H1 (cell line): ENCODE measurements around the gene SLC39A13. TPM values are rescaled to one million over a fixed set of nuclear protein-coding genes. Genes with fewer than 3 reads are reported as not detected.

ENCODE experiments used
- CTCF ChIA-PET: fragments of 300-600 bp; sonication (Branson Sonifier 250); formaldehyde crosslinking; loops from one replicate; lab custom pipeline; 2021; ENCODE audit not compliant: partially characterized antibody; lab: Charles Lee
- POLR2A ChIA-PET: fragments of 300-600 bp; sonication (Branson Sonifier 250); formaldehyde crosslinking; loops from one replicate; lab custom pipeline; 2021; ENCODE audit warnings: inconsistent platforms; ENCODE audit not compliant: partially characterized antibody; lab: Charles Lee
- DNase-seq, 2 experiments: peaks; one replicate each; pipeline versions ENCODE4 v3.0.0 to v3.0.0-alpha.2; 2010 to 2022; ENCODE audit warnings: low spot score in 2 of 2, low read depth in 1 of 2, mixed read lengths in 1 of 2
- FAIRE-seq: peaks from 2 replicates; lab custom pipeline; 2011; peaks lifted over from hg19 to GRCh38; lab: Jason Lieb, UNC
- H2AFZ ChIP-seq: 2 replicates; pipeline ENCODE4 v1.8.1; 2012; ENCODE audit warnings: low read length, inconsistent platforms
- H2AK5ac ChIP-seq: 2 replicates; pipeline ENCODE4 v1.6.1; 2013; ENCODE audit warnings: low read depth, low read length
- H2BK120ac ChIP-seq: replicated peaks from 2 replicates; pipeline ENCODE3; 2013; ENCODE audit warnings: low read depth, low read length, inconsistent platforms
- H2BK12ac ChIP-seq: 2 replicates; pipeline ENCODE4 v1.6.1; 2013; ENCODE audit warnings: low read depth, low read length
- H2BK15ac ChIP-seq: 2 replicates; pipeline ENCODE4 v1.6.1; 2013; ENCODE audit warnings: low read length
- H2BK20ac ChIP-seq: 2 replicates; pipeline ENCODE4 v1.6.1; 2013; ENCODE audit warnings: low read length
- H2BK5ac ChIP-seq: 2 replicates; pipeline ENCODE4 v1.6.1; 2013; ENCODE audit warnings: low read depth, low read length
- H3K14ac ChIP-seq: 2 replicates; pipeline ENCODE4 v1.6.1; 2013; ENCODE audit warnings: inconsistent platforms; ENCODE audit not compliant: insufficient read length
- H3K18ac ChIP-seq: 2 replicates; pipeline ENCODE4 v1.6.1; 2013; ENCODE audit warnings: low read length; ENCODE audit errors: extremely low read depth
- H3K23ac ChIP-seq: 2 replicates; pipeline ENCODE4 v1.6.1; 2013; ENCODE audit warnings: inconsistent platforms; ENCODE audit not compliant: insufficient read length
- H3K23me2 ChIP-seq: 2 replicates; pipeline ENCODE4 v1.6.1; 2013; ENCODE audit warnings: low read depth, low read length
- H3K27ac ChIP-seq: 2 replicates; pipeline ENCODE4 v1.6.1; 2011; ENCODE audit warnings: low read depth, low read length, inconsistent platforms
- H3K27me3 ChIP-seq, 4 experiments: replicated peaks in 1 of 4; 1 replicate in 1 of 4; 2 replicates in 3 of 4; pipeline versions ENCODE4 v1.6.1 to v1.8.1; 2011 to 2013; ENCODE audit warnings: low read length in 3 of 4, mild to moderate bottlenecking in 3 of 4, inconsistent platforms in 2 of 4, mixed read lengths in 2 of 4, moderate library complexity in 1 of 4; ENCODE audit not compliant: control insufficient read depth in 3 of 4, insufficient read depth in 3 of 4; ENCODE audit errors: extremely low read depth in 1 of 4
- H3K36me3 ChIP-seq, 4 experiments: 2 replicates each; pipeline versions ENCODE4 v1.6.1 to v1.8.1; 2011 to 2013; ENCODE audit warnings: mild to moderate bottlenecking in 4 of 4, low read length in 3 of 4, moderate library complexity in 2 of 4, control low read depth in 1 of 4, inconsistent platforms in 1 of 4; ENCODE audit not compliant: insufficient read depth in 4 of 4, control insufficient read depth in 2 of 4
- H3K4ac ChIP-seq: replicated peaks from 2 replicates; pipeline ENCODE3; 2013; ENCODE audit warnings: low read length, low read depth, mixed read lengths, inconsistent platforms; ENCODE audit not compliant: insufficient read length
- H3K4me1 ChIP-seq, 4 experiments: replicated peaks in 1 of 4; 1 replicate in 1 of 4; 2 replicates in 3 of 4; pipeline versions ENCODE4 v1.6.1 to v1.8.1; 2011 to 2013; ENCODE audit warnings: low read length in 3 of 4, inconsistent platforms in 2 of 4, mixed read lengths in 1 of 4; ENCODE audit not compliant: insufficient read depth in 4 of 4, control insufficient read depth in 3 of 4
- H3K4me2 ChIP-seq, 2 experiments: 2 replicates each; pipeline versions ENCODE4 v1.6.1 to v1.8.1; 2011 to 2013; ENCODE audit warnings: low read depth in 2 of 2, low read length in 2 of 2, control low read depth in 1 of 2, inconsistent platforms in 1 of 2, mild to moderate bottlenecking in 1 of 2; ENCODE audit not compliant: insufficient read depth in 1 of 2
- H3K4me3 ChIP-seq, 4 experiments: fragments of 200-600, 300-600 bp in 1 of 4; sonication (generic), shearing (Covaris generic), sonication (Bioruptor Twin) in 1 of 4; 2 replicates each; pipeline versions ENCODE4 v1.5.1 to v1.8.1; 2011 to 2016; ENCODE audit warnings: low read length in 4 of 4, low read depth in 3 of 4, control low read depth in 2 of 4, inconsistent platforms in 2 of 4, mild to moderate bottlenecking in 2 of 4, mixed read lengths in 1 of 4, moderate library complexity in 1 of 4; ENCODE audit not compliant: insufficient read depth in 2 of 4; ENCODE audit errors: extremely low read depth in 1 of 4
- H3K56ac ChIP-seq: replicated peaks from 2 replicates; pipeline ENCODE3; 2013; ENCODE audit warnings: low read depth, mild to moderate bottlenecking, mixed read lengths, low read length, inconsistent platforms; ENCODE audit not compliant: insufficient read length
- H3K79me1 ChIP-seq: 2 replicates; pipeline ENCODE4 v1.6.1; 2013; ENCODE audit warnings: low read depth, low read length, control low read depth
- H3K79me2 ChIP-seq, 2 experiments: 2 replicates each; pipeline versions ENCODE4 v1.6.1 to v1.8.1; 2012 to 2013; ENCODE audit warnings: low read length in 2 of 2, mild to moderate bottlenecking in 2 of 2, inconsistent platforms in 1 of 2; ENCODE audit not compliant: insufficient read depth in 2 of 2, control insufficient read depth in 1 of 2
- H3K9ac ChIP-seq, 4 experiments: replicated peaks in 1 of 4; 1 replicate in 1 of 4; 2 replicates in 3 of 4; pipeline versions ENCODE4 v1.6.1 to v1.8.1; 2011 to 2013; ENCODE audit warnings: low read depth in 3 of 4, low read length in 3 of 4, control low read depth in 2 of 4, mild to moderate bottlenecking in 2 of 4, moderate library complexity in 2 of 4, inconsistent platforms in 1 of 4; ENCODE audit errors: extremely low read depth in 1 of 4
- H3K9me3 ChIP-seq, 2 experiments: 2 replicates each; pipeline versions ENCODE4 v1.6.1 to v1.8.1; 2012 to 2013; ENCODE audit warnings: mild to moderate bottlenecking in 2 of 2, moderate library complexity in 2 of 2, control low read depth in 1 of 2, inconsistent platforms in 1 of 2, low read depth in 1 of 2, low read length in 1 of 2, mixed read lengths in 1 of 2; ENCODE audit not compliant: insufficient read depth in 2 of 2
- H4K20me1 ChIP-seq, 2 experiments: replicated peaks in 1 of 2; 2 replicates each; pipeline versions ENCODE3 to v1.8.1; 2011 to 2013; ENCODE audit warnings: inconsistent platforms in 2 of 2, low read length in 2 of 2, mild to moderate bottlenecking in 1 of 2; ENCODE audit not compliant: insufficient read depth in 2 of 2, control insufficient read depth in 1 of 2
- H4K5ac ChIP-seq: 2 replicates; pipeline ENCODE4 v1.6.1; 2013; ENCODE audit warnings: low read length, low read depth, mixed read lengths, inconsistent platforms; ENCODE audit not compliant: insufficient read length
- H4K8ac ChIP-seq: 2 replicates; pipeline ENCODE4 v1.8.0; 2013; ENCODE audit warnings: mild to moderate bottlenecking, moderate library complexity, low read length, inconsistent platforms; ENCODE audit not compliant: insufficient read depth; ENCODE audit errors: extremely low read depth
- H4K91ac ChIP-seq: replicated peaks from 2 replicates; pipeline ENCODE3; 2013; ENCODE audit warnings: low read length, mixed read lengths, inconsistent platforms; ENCODE audit not compliant: insufficient read length
- BACH1 ChIP-seq: IDR thresholded peaks from 2 replicates; pipeline ENCODE4 v1.6.1; 2012; ENCODE audit warnings: low read length, improper control_type of control experiment
- CTBP2 ChIP-seq: IDR thresholded peaks from 2 replicates; pipeline ENCODE4 v1.7.0; 2011; ENCODE audit warnings: borderline replicate concordance, mild to moderate bottlenecking, moderate library complexity, mixed read lengths, low read length; ENCODE audit not compliant: insufficient read depth, insufficient read length
- GTF2F1 ChIP-seq: IDR thresholded peaks from 2 replicates; pipeline ENCODE4 v1.6.1; 2012; ENCODE audit warnings: low read depth, low read length, improper control_type of control experiment, borderline replicate concordance
- POLR2A ChIP-seq, 2 experiments: IDR thresholded peaks; 1 replicate in 1 of 2; 2 replicates in 1 of 2; pipeline ENCODE4 v1.6.1; 2011; ENCODE audit warnings: low read depth in 2 of 2, low read length in 2 of 2, mild to moderate bottlenecking in 2 of 2; ENCODE audit errors: control extremely low read depth in 1 of 2
- RAD21 ChIP-seq, 2 experiments: IDR thresholded peaks in 1 of 2; conservative IDR thresholded peaks in 1 of 2; 2 replicates each; pipeline ENCODE4 v1.6.1; 2011; ENCODE audit warnings: low read depth in 2 of 2, low read length in 2 of 2, improper control_type of control experiment in 1 of 2, inconsistent platforms in 1 of 2, mild to moderate bottlenecking in 1 of 2, moderate library complexity in 1 of 2
- SRF ChIP-seq: IDR thresholded peaks from 2 replicates; pipeline ENCODE4 v1.6.1; 2011; ENCODE audit warnings: mild to moderate bottlenecking, low read depth, low read length, moderate library complexity
- ZNF274 ChIP-seq: IDR thresholded peaks from 2 replicates; pipeline ENCODE4 v1.7.0; 2012; ENCODE audit warnings: low read length, borderline replicate concordance; ENCODE audit errors: extremely low read depth
- WGBS, 2 experiments: shearing (Covaris generic) in 1 of 2; methylation state at CpG; one replicate each; pipeline versions ENCODE4 v1.1.6 to v1.1.7; 2013 to 2015; ENCODE audit warnings: low lambda C conversion rate in 2 of 2, mixed read lengths in 2 of 2, inconsistent platforms in 1 of 2, low coverage in 1 of 2, missing lambda C conversion rate in 1 of 2; ENCODE audit not compliant: insufficient replicate concordance in 2 of 2, insufficient coverage in 1 of 2, insufficient read length in 1 of 2; ENCODE audit errors: extremely low coverage in 1 of 2, missing lambda C conversion rate in 1 of 2; 5-methylcytosine and 5-hydroxymethylcytosine counted together
- polyA plus RNA-seq, 7 experiments: library from polyadenylated mRNA; depleted of rRNA in 3 of 7; stranded (reverse) in 5 of 7; unstranded in 2 of 7; fragments of >200 nt in 5 of 7; fragments of 200-250 nt in 2 of 7; gene quantifications; 1 replicate in 5 of 7; 2 replicates in 1 of 7; 4 replicates in 1 of 7; pipeline versions ENCODE4 v1.2.1 to v1.2.3, GENCODE V29; 2011 to 2013; ENCODE audit warnings: missing spikeins in 2 of 7, mixed read lengths in 2 of 7
- total RNA-seq: library from RNA; stranded (reverse); fragmentation: NEBNext Ultra II Directional; extraction: Animal tissue kit (Norgen Biotek cat#: 25700); gene quantifications from 2 replicates; pipeline ENCODE4 v1.2.1, GENCODE V29; 2021
- TF ChIP-seq, protein P1 (sequence below): IDR thresholded peaks from 2 replicates; pipeline ENCODE4 v1.6.1; 2012; ENCODE audit warnings: inconsistent platforms

Gene SLC39A13
- total and polyA plus RNA-seq, 2 of the 8 experiments (the other 6 are each of a cell fraction or from before 2014, with no cell fraction given), result 23.2 to 30.0 TPM

DNA sequence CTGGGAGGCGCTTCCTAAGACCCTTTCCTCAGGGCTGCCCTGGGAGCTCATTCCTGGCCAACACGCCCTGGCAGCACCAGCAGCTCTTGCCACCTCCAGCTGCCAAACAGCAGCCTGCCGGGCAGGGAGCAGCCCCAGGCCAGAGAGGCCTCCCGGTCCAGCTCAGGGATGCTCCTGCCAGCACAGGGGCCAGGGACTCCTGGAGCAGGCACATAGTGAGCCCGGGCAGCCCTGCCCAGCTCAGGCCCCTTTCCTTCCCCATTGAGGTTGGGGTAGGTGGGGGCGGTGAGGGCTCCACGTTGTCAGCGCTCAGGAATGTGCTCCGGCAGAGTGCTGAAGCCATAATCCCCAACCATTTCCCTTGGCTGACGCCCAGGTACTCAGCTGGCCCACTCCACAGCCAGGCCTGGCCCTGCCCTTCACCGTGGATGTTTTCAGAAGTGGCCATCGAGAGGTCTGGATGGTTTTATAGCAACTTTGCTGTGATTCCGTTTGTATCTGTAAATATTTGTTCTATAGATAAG, 7.6 kb downstream of the SLC39A13 start:
- peaks cover 0 to 2% (median 0%) of the 10 kb centered on the region in 4 experiments; a peak in 2 of 7 replicates for H3K4me1 ChIP-seq
- no peak overlapping the region for H2AFZ ChIP-seq
- no peak overlapping the region for H3K14ac ChIP-seq
- TF ChIP-seq BACH1 (no peak), ZNF274 (no peak), RAD21 (IDR thresholded peaks at IDR 0.05 in 1 of 2, conservative IDR thresholded peaks at IDR 0.05 in 1 of 2; ENCODE audit: low read depth in 2 of 2, low read length in 2 of 2) (no peak), SRF (no peak), POLR2A (IDR thresholded peaks at IDR 0.05; ENCODE audit: control extremely low read depth in 1 of 2, low read depth in 2 of 2, low read length in 2 of 2) (no peak; a peak in 2 of 3 replicates), CTBP2 (no peak), GTF2F1 (no peak)
- TF ChIP-seq, protein P1, sequence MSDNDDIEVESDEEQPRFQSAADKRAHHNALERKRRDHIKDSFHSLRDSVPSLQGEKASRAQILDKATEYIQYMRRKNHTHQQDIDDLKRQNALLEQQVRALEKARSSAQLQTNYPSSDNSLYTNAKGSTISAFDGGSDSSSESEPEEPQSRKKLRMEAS, result no peak
- no peaks in the 10 kb centered on the region for H3K27me3 ChIP-seq
- no peak overlapping the region for H2BK120ac ChIP-seq
- H3K27ac ChIP-seq, result no peak overlapping the region
- no peak overlapping the region for H3K9ac ChIP-seq
- no peak overlapping the region for H4K5ac ChIP-seq
- no peak overlapping the region for H3K4ac ChIP-seq
- H3K4me3 ChIP-seq, result no peak overlapping the region
- no peaks in the 10 kb centered on the region for H3K23me2 ChIP-seq
- no peaks in the 10 kb centered on the region for H3K9me3 ChIP-seq
- no peak overlapping the region for H3K23ac ChIP-seq
- no peaks in the 10 kb centered on the region for H3K79me2 ChIP-seq
- no peaks in the 10 kb centered on the region for H3K79me1 ChIP-seq
- peaks cover 14 to 29% (median 24%) of the 10 kb centered on the region in 4 experiments; a peak in 7 of 8 replicates for H3K36me3 ChIP-seq
- ChIA-PET CTCF (interaction anchor here (0.6 to 1.2 kb wide), 5 partner anchors 9 to 132 kb away, joined by 3 to 4 read pairs (median 3); no protein-coding TSS in a partner anchor), POLR2A (interaction anchor here (0.5 to 12.8 kb wide), 8 partner anchors 8 to 201 kb away, joined by 3 to 140 read pairs (median 4); partner anchors contain the start of genes DDB2 and PSMC3)
- H2BK20ac ChIP-seq, result no peak overlapping the region
- no peak overlapping the region for H4K91ac ChIP-seq
- FAIRE-seq (no peak), DNase-seq (no peak)
- H3K18ac ChIP-seq, result no peak overlapping the region
- no peak overlapping the region for H4K8ac ChIP-seq
- no peak overlapping the region for H2BK15ac ChIP-seq
- no peak overlapping the region for H3K4me2 ChIP-seq
- WGBS, 2 experiments, result 82% methylated on average over 11 of the region's 13 CpGs; no CpG with 5 or more reads in 1 of the 2 experiments
- no peak overlapping the region for H3K56ac ChIP-seq
- no peak overlapping the region for H2BK12ac ChIP-seq
- peaks cover 0 to 15% of the 10 kb centered on the region in 2 experiments for H4K20me1 ChIP-seq
- no peak overlapping the region for H2AK5ac ChIP-seq
- peak overlapping the region; percentile 21; the same call in 1 of the 2 replicates for H2BK5ac ChIP-seq
